ENCODE measurements around the gene NEO1.
"Not testable (repeated sequence)": the region's sequence is repeated elsewhere in the genome, so short reads cannot be mapped to it uniquely, and the experiment has no call there.

The NEO1 gene

GRCh38 chr15:73156431-73157191 is 104.3 kb downstream of the NEO1 start:
- no peaks in the 10 kb centered on the region for H3K36me3 ChIP-seq (ENCODE audit: control insufficient read depth, insufficient read depth, low read length)

DNA sequence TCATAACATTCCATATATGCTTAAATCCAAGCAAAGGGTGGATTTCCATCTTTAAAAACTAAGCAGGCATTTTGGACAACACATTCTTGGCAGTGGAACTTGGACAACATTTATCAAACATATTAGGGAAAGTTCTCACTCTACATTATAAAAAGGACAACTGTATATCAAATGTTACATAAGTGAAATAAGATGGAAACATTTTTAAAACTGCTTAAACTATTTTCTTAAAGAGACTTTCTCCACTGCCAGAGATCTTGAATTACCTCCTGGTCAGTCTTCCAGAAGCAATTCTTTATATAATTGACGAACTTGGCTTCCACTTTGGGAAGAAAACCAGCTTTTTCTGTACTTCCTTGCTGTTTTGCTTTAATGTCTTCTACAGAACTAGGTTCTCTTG is 109.3 kb downstream of the NEO1 start:
- DNase-seq (ENCODE audit: low read depth, low spot score): no peak
- Histone ChIP-seq H3K4me1 (ENCODE audit: control insufficient read depth, insufficient read depth, low read length) (no peaks in the 10 kb centered on the region), H3K27ac (ENCODE audit: low read length) (no peak overlapping the region), H3K36me3 (ENCODE audit: control insufficient read depth, insufficient read depth, low read length) (no peaks in the 10 kb centered on the region), H3K4me3 (ENCODE audit: low read length) (no peak overlapping the region), H3K27me3 (ENCODE audit: control insufficient read depth, insufficient read depth, low read length) (no peaks in the 10 kb centered on the region), H3K9me3 (ENCODE audit: control insufficient read depth, insufficient read depth, low read length) (no peaks in the 10 kb centered on the region)
- WGBS (ENCODE audit: insufficient coverage, insufficient read length): no CpG with 5 or more reads among the region's 1 CpG

More at GRCh38 chr15:73156431-73157191, 104.3 kb downstream of the NEO1 start:
- no peaks in the 10 kb centered on the region for H3K4me1 ChIP-seq (ENCODE audit: control insufficient read depth, insufficient read depth, low read length)
- H3K27ac ChIP-seq (ENCODE audit: low read length): no peak overlapping the region
- no peak overlapping the region for H3K4me3 ChIP-seq (ENCODE audit: low read length)
- no peaks in the 10 kb centered on the region for H3K27me3 ChIP-seq (ENCODE audit: control insufficient read depth, insufficient read depth, low read length)
- no peaks in the 10 kb centered on the region for H3K9me3 ChIP-seq (ENCODE audit: control insufficient read depth, insufficient read depth, low read length)
- WGBS (ENCODE audit: insufficient coverage, insufficient read length): no CpG with 5 or more reads among the region's 3 CpGs
- no peak for DNase-seq (ENCODE audit: low read depth, low spot score)

GRCh38 chr15:73165435-73165834 is 113.2 kb downstream of the NEO1 start:
- WGBS (ENCODE audit: insufficient coverage, insufficient read length): no CpG with 5 or more reads among the region's 3 CpGs
- Histone ChIP-seq H3K27me3 (ENCODE audit: control insufficient read depth, insufficient read depth, low read length) (no peaks in the 10 kb centered on the region), H3K27ac (ENCODE audit: low read length) (no peak overlapping the region), H3K9me3 (ENCODE audit: control insufficient read depth, insufficient read depth, low read length) (no peaks in the 10 kb centered on the region), H3K4me1 (ENCODE audit: control insufficient read depth, insufficient read depth, low read length) (no peaks in the 10 kb centered on the region), H3K4me3 (ENCODE audit: low read length) (no peak overlapping the region), H3K36me3 (ENCODE audit: control insufficient read depth, insufficient read depth, low read length) (no peaks in the 10 kb centered on the region)
- DNase-seq (ENCODE audit: low read depth, low spot score): no peak

- Histone ChIP-seq H3K27me3 (ENCODE audit: control insufficient read depth, insufficient read depth, low read length) (no peaks in the 10 kb centered on the region), H3K4me3 (ENCODE audit: low read length) (no peak overlapping the region), H3K4me1 (ENCODE audit: control insufficient read depth, insufficient read depth, low read length) (no peaks in the 10 kb centered on the region), H3K36me3 (ENCODE audit: control insufficient read depth, insufficient read depth, low read length) (no peaks in the 10 kb centered on the region), H3K9me3 (ENCODE audit: control insufficient read depth, insufficient read depth, low read length) (no peaks in the 10 kb centered on the region), H3K27ac (ENCODE audit: low read length) (no peak overlapping the region)
- WGBS (ENCODE audit: insufficient coverage, insufficient read length): no CpG with 5 or more reads among the region's 4 CpGs
- no peak for DNase-seq (ENCODE audit: low read depth, low spot score)
These were observed 113.6 kb downstream of the NEO1 start for GRCh38 chr15:73165844-73166243.

DNA sequence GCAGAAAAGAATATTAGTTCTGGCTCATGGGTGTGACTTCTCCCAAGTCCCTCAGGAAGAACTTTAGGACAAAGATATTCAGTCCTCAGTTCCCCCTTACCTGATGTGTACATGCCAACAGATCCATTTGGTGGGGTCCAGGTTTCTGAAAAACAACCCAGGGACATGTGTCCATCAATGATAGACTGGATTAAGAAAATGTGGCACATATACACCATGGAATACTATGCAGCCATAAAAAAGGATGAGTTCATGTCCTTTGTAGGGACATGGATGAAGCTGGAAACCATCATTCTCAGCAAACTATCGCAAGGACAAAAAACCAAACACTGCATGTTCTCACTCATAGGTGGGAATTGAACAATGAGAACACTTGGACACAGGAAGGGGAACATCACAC is 114.4 kb downstream of the NEO1 start:
- not testable (repeated sequence) for DNase-seq (ENCODE audit: low read depth, low spot score); H3K9me3 ChIP-seq (ENCODE audit: control insufficient read depth, insufficient read depth, low read length); H3K36me3 ChIP-seq (ENCODE audit: control insufficient read depth, insufficient read depth, low read length); H3K4me1 ChIP-seq (ENCODE audit: control insufficient read depth, insufficient read depth, low read length); H3K27me3 ChIP-seq (ENCODE audit: control insufficient read depth, insufficient read depth, low read length); H3K4me3 ChIP-seq (ENCODE audit: low read length); H3K27ac ChIP-seq (ENCODE audit: low read length)
- no CpG with 5 or more reads among the region's 1 CpG for WGBS (ENCODE audit: insufficient coverage, insufficient read length)

- no peaks in the 10 kb centered on the region for H3K9me3 ChIP-seq (ENCODE audit: control insufficient read depth, insufficient read depth, low read length)
- no CpG with 5 or more reads among the region's 3 CpGs for WGBS (ENCODE audit: insufficient coverage, insufficient read length)
- no peak overlapping the region for H3K27ac ChIP-seq (ENCODE audit: low read length)
- H3K4me3 ChIP-seq (ENCODE audit: low read length): no peak overlapping the region
- H3K27me3 ChIP-seq (ENCODE audit: control insufficient read depth, insufficient read depth, low read length): no peaks in the 10 kb centered on the region
- no peak for DNase-seq (ENCODE audit: low read depth, low spot score)
- no peaks in the 10 kb centered on the region for H3K4me1 ChIP-seq (ENCODE audit: control insufficient read depth, insufficient read depth, low read length)
- no peaks in the 10 kb centered on the region for H3K36me3 ChIP-seq (ENCODE audit: control insufficient read depth, insufficient read depth, low read length)
These were observed 116.2 kb downstream of the NEO1 start for GRCh38 chr15:73168487-73168886.

DNA sequence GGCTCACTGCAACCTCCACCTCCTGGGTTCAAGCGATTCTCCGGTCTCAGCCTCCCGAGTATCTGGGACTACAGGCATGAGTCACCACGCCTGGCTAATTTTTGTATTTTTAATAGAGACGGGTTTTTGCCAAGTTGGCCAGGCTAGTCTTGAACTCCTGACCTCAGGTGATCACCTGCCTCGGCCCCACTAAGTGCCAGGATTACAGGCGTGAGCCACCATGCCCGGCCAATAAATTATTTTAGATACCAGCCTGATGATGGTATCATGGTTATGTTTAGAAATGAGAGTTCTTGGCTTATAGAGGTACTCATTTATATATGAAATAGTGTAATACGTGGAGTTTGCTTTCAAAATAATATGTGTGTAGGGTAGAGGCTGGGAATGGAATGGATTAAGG is 119.4 kb downstream of the NEO1 start:
- Histone ChIP-seq H3K27me3 (ENCODE audit: control insufficient read depth, insufficient read depth, low read length) (no peaks in the 10 kb centered on the region), H3K4me3 (ENCODE audit: low read length) (no peak overlapping the region), H3K4me1 (ENCODE audit: control insufficient read depth, insufficient read depth, low read length) (no peaks in the 10 kb centered on the region), H3K9me3 (ENCODE audit: control insufficient read depth, insufficient read depth, low read length) (no peaks in the 10 kb centered on the region), H3K27ac (ENCODE audit: low read length) (no peak overlapping the region), H3K36me3 (ENCODE audit: control insufficient read depth, insufficient read depth, low read length) (no peaks in the 10 kb centered on the region)
- DNase-seq (ENCODE audit: low read depth, low spot score): no peak
- WGBS (ENCODE audit: insufficient coverage, insufficient read length): 100% methylated on average over 1 of the region's 9 CpGs

- Histone ChIP-seq H3K36me3 (ENCODE audit: control insufficient read depth, insufficient read depth, low read length) (no peaks in the 10 kb centered on the region), H3K4me1 (ENCODE audit: control insufficient read depth, insufficient read depth, low read length) (no peaks in the 10 kb centered on the region), H3K9me3 (ENCODE audit: control insufficient read depth, insufficient read depth, low read length) (no peaks in the 10 kb centered on the region), H3K4me3 (ENCODE audit: low read length) (no peak overlapping the region), H3K27me3 (ENCODE audit: control insufficient read depth, insufficient read depth, low read length) (no peaks in the 10 kb centered on the region), H3K27ac (ENCODE audit: low read length) (no peak overlapping the region)
- DNase-seq (ENCODE audit: low read depth, low spot score): no peak
These were observed 120.2 kb downstream of the NEO1 start for GRCh38 chr15:73172508-73172907.

DNA sequence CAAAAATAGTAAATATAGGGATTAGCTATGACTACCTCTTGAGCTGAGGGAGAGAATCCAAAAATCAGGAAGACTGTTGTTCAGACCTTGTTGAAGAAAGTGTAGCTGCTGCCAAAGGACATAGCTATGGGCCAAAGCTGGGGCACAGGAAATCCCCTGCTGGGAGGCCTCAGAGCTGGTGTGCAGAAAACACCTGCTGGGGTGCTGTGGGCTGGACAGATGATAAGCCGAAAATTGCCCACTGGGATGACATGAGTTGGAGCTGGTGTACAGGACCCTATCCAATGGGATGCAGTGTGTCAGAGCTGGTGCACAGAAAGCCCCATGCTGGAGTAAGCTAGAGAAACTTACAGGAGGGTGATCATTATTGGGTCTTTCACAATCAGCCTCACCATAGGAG is 121.9 kb downstream of the NEO1 start:
- Histone ChIP-seq H3K27ac (ENCODE audit: low read length) (no peak overlapping the region), H3K9me3 (ENCODE audit: control insufficient read depth, insufficient read depth, low read length) (no peaks in the 10 kb centered on the region), H3K36me3 (ENCODE audit: control insufficient read depth, insufficient read depth, low read length) (no peaks in the 10 kb centered on the region), H3K4me3 (ENCODE audit: low read length) (no peak overlapping the region), H3K27me3 (ENCODE audit: control insufficient read depth, insufficient read depth, low read length) (no peaks in the 10 kb centered on the region), H3K4me1 (ENCODE audit: control insufficient read depth, insufficient read depth, low read length) (no peaks in the 10 kb centered on the region)
- no CpG with 5 or more reads among the region's 1 CpG for WGBS (ENCODE audit: insufficient coverage, insufficient read length)
- no peak for DNase-seq (ENCODE audit: low read depth, low spot score)

- Histone ChIP-seq H3K27ac (ENCODE audit: low read length) (no peak overlapping the region), H3K4me3 (ENCODE audit: low read length) (no peak overlapping the region), H3K4me1 (ENCODE audit: control insufficient read depth, insufficient read depth, low read length) (no peaks in the 10 kb centered on the region), H3K36me3 (ENCODE audit: control insufficient read depth, insufficient read depth, low read length) (no peaks in the 10 kb centered on the region), H3K27me3 (ENCODE audit: control insufficient read depth, insufficient read depth, low read length) (no peaks in the 10 kb centered on the region; the same call in 1 of the 2 replicates), H3K9me3 (ENCODE audit: control insufficient read depth, insufficient read depth, low read length) (no peaks in the 10 kb centered on the region)
- no peak for DNase-seq (ENCODE audit: low read depth, low spot score)
- no CpG with 5 or more reads among the region's 3 CpGs for WGBS (ENCODE audit: insufficient coverage, insufficient read length)
These were observed 123.1 kb downstream of the NEO1 start for GRCh38 chr15:73175382-73175781.

DNA sequence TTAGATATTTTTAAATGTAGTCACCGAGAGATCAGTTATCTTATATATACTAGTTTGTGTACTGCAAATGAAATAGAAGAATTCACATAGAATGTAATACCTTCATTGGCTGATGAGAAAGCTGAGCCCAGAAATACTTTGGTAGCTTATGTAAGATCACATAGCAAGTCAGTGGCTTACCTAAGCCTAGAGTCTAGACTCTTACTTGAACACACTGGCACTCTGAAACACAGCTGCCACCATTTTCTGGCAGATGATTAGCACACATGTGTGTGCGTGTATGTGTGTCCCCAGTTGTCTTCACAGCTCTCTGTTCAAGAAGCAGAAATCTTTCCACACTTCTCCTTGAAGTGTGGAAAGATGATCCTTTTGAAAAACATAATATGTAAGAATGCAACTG is 124.3 kb downstream of the NEO1 start:
- no peaks in the 10 kb centered on the region; the same call in 1 of the 2 replicates for H3K36me3 ChIP-seq (ENCODE audit: control insufficient read depth, insufficient read depth, low read length)
- H3K4me1 ChIP-seq (ENCODE audit: control insufficient read depth, insufficient read depth, low read length): no peaks in the 10 kb centered on the region
- no CpG with 5 or more reads among the region's 2 CpGs for WGBS (ENCODE audit: insufficient coverage, insufficient read length)
- no peaks in the 10 kb centered on the region for H3K9me3 ChIP-seq (ENCODE audit: control insufficient read depth, insufficient read depth, low read length)
- no peak for DNase-seq (ENCODE audit: low read depth, low spot score)
- H3K27me3 ChIP-seq (ENCODE audit: control insufficient read depth, insufficient read depth, low read length): no peaks in the 10 kb centered on the region; the same call in 1 of the 2 replicates
- H3K27ac ChIP-seq (ENCODE audit: low read length): no peak overlapping the region
- H3K4me3 ChIP-seq (ENCODE audit: low read length): no peak overlapping the region

Data from iPS DF 6.9 (cell line).